Left cardiac atrium (tissue), 4 donors: Measurements from ENCODE around the gene STPG4. TPM values are rescaled to one million over a fixed set of nuclear protein-coding genes. Genes with fewer than 3 reads are reported as not detected.

ENCODE experiments used
- ATAC-seq, 2 donors: fragments of 200-7000 bp; cut with Tn5 transposase; one replicate each; pipeline ENCODE4 v1.9.1; 2020; ENCODE audit warnings: mild to moderate bottlenecking in 2 of 2, moderate library complexity in 2 of 2
- DNase-seq: peaks from one replicate; pipeline ENCODE4 v3.0.0-alpha.2; 2020
- intact Hi-C, 2 donors: fragments of 100-400 bp; cut with DNase I; formaldehyde crosslinking; loops; one replicate each; pipeline versions ENCODE4 v1.14.1 to v1.15.1; 2022 to 2023
- total RNA-seq, 2 donors: library from RNA; stranded (reverse); fragmentation: NEBNext Ultra II Directional; extraction: Animal tissue kit (Norgen Biotek cat#: 25700); gene quantifications; one replicate each; pipeline ENCODE4 v1.2.1, GENCODE V29; 2021
- donor health status: DM: no; HTN: yes; CAD: no.
- donor health status: DM: no; HTN: yes; CAD: no; lungs with severe emphysema.
- donor health status: DM: yes; HTN: yes; CAD: no.
- donor health status: Dilated cardiomyopathy.

STPG4 gene
- total RNA-seq, 2 donors from 2014 or later: not detected

DNA sequence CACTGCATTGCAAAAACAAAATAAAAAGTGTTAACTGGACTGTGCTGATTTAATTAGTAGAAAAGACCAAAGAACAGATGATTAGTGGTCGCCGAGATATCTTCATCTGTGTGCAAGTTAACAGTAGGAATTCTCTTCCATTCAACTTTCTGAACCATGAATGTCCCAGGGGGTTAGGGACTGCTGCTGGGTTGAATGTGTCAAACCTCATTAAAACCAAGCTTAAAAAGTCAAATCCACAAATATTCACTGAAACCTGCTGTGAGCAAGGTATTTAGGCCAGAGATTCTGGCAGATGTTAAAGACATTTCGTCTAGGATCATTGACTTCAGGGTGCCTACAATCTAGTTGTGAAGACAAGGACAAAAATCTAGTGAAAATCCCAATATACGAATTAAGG lies 58.7 kb downstream of the STPG4 start:
- ATAC-seq: no peak
- intact Hi-C loops: no loop called here
- DNase-seq: no peak

DNA sequence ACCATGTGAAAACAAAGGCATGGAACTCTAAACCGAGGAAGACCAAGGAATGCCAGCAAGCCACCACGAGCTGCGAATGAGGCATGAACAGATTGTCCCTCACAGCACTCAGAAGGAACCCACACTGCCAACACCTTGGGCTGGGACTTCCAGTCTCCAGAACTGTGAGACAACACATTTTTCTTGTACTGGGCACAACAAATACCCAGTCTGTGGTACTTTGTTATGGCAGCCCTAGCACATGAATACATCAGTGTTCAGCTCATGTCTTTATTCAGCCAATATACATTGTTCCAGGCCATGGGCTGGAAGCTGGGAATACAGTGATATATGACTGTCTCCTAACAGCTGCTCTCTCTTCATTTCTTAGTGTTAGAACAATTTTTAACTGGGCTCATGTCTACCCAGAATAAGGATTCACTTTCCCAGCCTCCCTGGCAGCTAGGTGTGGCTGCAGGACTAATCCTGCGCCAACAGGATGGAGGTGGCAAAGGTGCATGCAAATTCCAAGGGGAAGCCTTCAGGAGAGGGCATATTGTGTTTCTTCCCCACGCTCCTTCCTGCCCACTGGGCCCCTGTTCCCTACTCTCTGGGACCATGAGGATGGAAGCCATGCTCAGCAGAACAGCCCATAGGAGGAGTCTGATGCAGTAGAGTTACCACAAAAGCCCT lies 59.6 kb downstream of the STPG4 start:
- no peak for DNase-seq
- ATAC-seq: no peak
- intact Hi-C loops: no loop called here

DNA sequence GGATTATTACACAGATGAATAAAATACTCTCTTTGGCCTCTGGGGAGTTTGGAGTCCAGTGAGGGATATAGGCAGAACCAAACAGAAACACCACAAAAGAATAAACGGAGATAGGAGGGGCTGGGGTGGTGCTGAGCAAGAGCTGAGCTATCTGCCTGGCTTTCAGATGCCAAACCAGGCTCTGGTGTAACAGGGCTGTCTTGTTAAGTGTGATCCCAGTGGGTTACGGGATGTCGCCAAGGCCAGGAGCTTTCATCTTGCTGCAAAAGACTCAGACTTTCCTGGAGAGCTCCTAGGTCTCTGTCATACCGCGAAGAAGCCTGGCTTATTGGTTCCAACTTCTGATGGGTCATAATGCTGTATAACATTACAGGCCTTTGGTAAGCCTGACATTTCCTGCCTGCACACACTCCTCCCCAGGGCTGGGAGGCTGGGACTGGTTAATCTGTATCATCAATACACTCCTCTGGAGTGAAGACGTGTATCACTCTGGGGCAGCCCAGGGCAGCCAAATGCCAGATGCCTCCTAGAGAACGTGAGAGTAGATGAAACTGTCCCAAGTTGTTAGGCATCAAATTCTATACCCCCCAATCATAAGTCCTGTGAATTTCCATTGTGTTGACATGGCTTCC lies 60.5 kb downstream of the STPG4 start:
- no peak for ATAC-seq
- DNase-seq: no peak
- intact Hi-C loops: no loop called here

DNA sequence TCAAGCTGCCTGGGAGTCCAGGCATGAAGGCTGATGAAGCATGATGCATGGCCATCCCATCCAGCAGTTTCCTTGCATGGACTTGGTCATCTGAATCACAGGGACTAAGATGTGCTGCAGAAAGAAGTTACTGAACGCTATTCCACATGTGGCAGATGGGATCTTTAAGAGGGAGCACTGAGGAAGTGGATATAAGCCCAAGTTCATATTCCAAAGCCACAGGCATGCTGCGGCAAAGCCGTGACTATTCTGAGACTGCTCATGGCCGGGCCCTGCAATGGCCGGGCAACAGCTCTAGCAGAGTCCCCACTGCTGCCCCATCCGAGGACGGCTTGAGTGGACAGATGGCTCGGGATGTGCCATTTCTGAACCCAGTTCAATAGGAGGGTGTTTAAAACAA lies 61.5 kb downstream of the STPG4 start:
- intact Hi-C loops: no loop called here
- DNase-seq: no peak
- no peak for ATAC-seq

DNA sequence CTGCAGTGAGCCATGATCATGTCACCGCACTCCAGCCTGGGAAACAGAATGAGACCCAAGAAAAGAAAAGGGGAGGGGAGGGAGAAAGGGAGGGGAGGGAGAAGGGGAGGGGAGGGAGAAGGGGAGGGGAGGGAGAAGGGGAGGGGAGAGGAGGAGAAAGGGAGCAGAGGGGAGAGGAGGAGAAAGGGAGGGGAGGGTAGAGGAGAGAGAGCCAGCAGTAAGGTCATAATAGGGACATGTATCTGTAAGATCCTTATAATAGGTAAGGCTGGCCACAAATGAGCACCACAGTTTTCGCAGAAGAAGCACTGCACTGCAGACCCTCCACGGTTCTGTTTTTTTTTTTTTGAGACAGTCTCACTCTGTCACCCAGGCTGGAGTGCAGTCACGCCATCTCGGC lies 62.6 kb downstream of the STPG4 start:
- intact Hi-C loops: no loop called here
- no peak for DNase-seq

DNA sequence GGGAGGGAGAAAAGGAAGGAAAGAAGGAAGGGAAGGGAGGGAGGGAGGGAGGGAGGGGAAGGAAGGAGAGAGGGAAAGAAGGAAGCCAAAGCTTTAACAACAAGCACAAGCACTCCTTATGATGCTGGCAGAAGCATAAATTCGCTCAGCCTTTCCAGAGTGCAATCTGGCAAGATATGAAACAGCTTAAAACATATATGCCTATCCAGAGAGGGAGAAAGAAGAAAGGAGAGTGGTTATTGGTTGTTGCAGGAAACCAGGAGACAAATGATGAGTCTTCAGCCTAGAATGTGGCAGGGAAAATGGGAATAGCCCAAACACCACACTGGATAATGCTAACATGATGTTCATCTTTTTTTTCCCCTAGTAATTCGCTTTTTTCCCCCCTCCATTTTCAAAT lies 64.0 kb downstream of the STPG4 start:
- ATAC-seq (no peak), DNase-seq (no peak)
- intact Hi-C loops: no loop called here

More for the DNA sequence above, 62.6 kb downstream of the STPG4 start:
- no peak for ATAC-seq

DNA sequence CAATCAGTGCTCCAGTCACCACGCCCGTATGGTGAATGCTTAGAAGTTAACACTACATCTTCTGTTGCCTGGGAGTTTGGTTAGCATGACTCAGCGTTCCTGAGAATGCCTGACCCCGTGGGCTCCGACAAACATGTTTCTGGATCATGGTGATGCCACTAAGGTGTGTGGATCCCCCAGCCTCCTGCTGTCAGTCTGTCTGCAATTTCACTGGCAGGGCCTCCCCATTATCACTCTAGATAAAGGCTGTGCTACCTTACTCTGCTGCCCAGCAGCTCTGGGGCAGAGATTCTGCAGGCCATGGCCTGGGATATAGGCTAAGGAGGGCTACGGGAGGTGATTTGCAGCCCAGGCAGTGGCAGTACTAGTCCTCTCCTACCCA lies 66.0 kb downstream of the STPG4 start:
- ATAC-seq (peak in 1 of 2 donors; percentile 46), DNase-seq (no peak)
- intact Hi-C loops: no loop called here

DNA sequence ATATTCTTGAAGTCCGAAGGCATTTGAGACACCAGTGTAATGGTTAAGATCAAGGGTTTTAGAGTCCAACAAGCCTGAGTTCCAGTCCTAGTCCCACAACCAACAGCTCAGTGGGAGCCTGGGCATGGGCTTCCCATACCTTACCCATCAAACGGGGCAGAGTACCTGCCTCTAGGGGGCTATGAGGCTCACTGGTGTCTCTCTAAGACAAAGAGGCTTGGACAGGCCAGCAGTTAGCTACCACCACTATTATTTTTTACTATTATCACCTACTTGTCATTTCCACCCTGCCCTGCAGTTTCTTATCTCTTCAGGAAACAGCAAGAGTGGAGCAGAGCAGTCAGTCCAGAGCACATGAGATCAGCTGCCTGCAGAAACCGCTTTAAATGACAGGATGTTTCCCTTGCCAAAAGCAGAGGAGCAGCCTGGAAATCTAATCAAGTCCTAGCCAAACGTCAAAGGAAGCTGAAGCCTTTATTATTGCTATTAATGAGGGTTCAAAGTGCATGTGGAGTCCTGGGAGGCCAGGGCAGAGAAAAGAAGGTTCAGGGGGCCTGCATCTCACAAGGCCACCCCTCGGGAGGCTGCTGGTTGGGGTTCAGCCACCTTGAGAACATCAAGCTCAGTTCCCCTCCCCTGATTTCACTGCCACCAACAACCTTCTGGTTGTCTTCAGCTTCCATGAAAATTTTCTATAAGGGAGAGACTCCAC lies 66.6 kb downstream of the STPG4 start:
- ATAC-seq (peak; percentile 74 to 76), DNase-seq (no peak)
- intact Hi-C loops: no loop called here

DNA sequence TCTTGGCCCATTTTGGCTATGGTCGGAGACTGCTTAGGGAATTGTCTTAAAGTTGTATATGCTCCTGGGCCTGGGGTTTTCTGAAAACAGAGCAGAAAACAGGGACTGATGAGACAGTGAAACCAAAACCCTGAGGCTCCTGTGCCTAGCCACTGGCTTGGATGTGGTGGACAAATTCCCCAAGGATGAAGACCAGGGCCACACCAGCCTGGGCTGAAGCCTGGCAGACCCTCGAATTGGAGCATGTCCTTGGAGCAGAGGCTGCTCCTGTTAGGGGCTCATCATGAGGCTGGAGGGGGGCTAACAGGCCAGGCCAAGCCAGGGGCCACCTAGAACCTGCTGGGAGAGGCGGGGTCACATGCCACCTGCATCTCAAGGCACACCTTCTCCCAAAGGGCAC lies 68.1 kb downstream of the STPG4 start:
- ATAC-seq (no peak), DNase-seq (no peak)
- intact Hi-C loops: no loop called here

DNA sequence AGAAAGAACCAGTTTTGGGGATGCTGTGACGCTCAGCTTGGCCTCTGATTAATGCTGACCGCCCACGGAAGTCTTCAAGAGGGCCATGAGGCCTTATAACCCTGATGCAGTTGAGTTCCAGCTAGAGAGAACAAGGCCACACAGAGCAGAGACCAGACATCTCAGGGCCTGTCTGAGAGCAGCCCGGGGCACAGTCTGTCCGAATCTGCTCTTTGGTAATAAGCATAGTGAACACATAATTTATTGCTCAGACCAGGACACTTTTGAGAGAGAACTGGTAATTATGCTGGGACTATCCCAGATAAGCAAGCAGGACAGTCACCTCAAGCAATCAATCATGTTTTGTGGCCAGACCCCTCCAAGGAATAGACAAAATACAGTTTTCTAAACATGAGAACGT lies 68.5 kb downstream of the STPG4 start:
- intact Hi-C loops: no loop called here
- DNase-seq (no peak), ATAC-seq (peak in 1 of 2 donors; percentile 12)

DNA sequence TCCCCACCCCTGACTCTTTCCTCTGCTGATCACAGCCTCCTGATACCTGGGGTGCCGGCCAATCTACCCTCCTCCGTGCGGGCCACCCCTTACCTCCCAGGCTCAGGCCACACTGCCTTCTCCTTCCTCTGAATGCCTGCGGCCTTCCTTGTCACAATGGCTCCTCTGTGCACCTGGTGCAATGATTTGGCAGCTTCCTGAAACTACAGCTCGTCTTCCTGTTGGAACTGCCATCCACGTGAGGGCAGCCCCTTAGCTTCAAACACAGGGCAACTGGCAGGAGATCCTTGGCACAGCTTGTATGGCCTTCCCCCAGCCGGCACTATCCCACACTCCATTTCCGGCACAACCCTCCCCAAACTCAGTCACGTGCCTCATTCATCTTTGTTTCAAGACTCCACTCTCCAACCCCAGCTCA lies 69.0 kb downstream of the STPG4 start:
- DNase-seq (no peak), ATAC-seq (peak; percentile 3 to 28)
- intact Hi-C loops: no loop called here

DNA sequence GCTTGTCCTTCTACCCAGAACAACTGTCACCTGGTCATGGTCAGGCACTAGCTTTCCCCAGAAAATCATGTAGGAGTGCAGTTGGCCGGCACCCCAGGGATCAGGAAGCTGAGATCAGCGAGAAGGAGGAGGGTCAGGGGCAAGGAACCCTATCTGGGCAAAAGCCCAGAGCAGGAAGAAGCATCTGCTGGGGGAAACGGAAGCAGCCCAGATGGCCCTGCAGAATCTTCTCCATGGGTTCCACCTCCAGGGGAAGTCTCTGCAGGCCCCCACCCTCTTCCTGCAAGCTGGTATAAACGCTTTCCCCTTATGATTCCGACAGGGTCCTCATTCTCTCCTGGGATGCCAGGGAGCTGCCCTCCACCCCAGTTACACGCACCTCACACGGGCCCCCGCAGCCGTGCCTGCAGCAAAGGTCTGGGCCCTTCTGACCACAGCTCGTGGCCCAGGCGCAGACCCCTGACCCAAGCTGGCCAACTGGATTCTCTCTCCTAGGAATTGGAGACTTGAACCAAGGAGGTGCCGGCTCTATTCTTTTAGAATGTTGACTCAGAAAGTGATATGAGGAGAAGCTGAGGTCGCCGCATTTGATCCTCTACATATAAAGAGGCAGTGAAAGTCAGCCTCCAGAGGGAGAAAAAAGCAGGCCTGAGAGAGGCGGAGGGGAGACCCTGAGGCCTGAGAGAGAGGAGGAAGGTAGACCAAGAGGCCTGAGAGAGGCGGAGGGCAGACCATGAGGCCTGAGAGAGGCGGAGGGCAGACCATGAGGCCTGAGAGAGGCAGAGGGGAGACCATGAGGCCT lies 71.0 kb downstream of the STPG4 start:
- DNase-seq (peak; percentile 56), ATAC-seq (peak; percentile 14 to 49)
- intact Hi-C loops: no loop called here

DNA sequence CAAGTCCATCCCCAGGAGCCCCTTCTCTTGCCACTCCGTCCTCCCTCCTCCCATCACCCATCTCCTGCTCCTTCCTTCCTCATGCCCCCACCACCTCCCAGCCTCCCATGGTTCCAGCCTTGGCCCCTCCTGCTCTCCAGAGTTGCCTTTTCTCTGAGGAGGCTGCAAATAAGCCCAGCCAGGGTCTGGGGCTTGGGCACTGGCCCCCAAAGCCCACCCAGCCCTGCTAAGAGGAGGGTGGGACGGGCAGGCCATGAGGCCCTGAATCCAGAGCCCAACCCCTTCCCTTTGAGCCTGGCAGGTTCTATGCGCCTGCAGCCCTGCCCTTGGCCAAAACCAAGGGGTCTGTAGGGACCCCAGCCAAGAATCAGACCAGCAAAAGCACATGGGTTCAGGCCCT lies 71.6 kb downstream of the STPG4 start:
- DNase-seq: no peak
- intact Hi-C loops: no loop called here
- ATAC-seq: no peak

DNA sequence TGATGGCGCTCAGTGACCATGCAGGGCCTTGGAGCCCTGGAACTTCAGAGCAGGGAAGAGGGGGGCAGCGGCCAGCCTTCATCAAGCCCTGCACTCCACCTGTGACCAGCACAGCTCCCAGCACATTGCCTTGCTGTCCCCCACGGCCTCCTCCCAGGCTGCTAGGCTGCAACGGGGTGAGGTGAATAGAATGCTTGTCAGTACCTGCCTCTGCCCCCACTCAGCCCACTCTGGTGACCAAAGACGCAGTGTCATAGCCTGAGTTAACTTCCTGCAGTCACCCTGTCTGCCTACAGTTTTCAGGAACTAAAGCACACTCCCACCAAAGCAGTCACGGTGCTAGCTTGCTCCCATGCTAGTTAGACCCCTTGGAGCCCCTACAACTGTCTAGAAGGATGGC lies 72.1 kb downstream of the STPG4 start:
- intact Hi-C loops: no loop called here
- no peak for DNase-seq
- no peak for ATAC-seq

DNA sequence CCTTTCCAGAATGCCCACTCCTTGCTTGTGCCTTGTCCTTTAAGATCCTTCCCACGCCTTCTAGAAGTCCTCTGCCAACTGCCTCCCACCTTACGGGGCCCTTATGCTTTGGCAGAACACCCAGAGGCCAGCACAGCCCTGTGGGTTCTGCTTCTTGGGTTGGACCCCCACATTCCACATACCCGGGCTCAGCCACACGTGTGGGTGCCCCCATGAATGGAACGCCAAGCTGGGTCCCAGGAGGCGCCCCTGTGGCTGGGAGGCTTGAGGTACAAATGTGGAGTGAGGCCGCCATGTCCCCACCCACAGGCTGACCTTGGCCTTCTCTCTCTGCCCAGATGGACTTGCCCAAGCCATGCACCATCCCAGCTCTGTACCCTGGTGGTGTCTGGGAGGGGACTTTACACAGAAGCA lies 74.2 kb downstream of the STPG4 start:
- intact Hi-C loops: no loop called here
- DNase-seq (no peak), ATAC-seq (no peak)

DNA sequence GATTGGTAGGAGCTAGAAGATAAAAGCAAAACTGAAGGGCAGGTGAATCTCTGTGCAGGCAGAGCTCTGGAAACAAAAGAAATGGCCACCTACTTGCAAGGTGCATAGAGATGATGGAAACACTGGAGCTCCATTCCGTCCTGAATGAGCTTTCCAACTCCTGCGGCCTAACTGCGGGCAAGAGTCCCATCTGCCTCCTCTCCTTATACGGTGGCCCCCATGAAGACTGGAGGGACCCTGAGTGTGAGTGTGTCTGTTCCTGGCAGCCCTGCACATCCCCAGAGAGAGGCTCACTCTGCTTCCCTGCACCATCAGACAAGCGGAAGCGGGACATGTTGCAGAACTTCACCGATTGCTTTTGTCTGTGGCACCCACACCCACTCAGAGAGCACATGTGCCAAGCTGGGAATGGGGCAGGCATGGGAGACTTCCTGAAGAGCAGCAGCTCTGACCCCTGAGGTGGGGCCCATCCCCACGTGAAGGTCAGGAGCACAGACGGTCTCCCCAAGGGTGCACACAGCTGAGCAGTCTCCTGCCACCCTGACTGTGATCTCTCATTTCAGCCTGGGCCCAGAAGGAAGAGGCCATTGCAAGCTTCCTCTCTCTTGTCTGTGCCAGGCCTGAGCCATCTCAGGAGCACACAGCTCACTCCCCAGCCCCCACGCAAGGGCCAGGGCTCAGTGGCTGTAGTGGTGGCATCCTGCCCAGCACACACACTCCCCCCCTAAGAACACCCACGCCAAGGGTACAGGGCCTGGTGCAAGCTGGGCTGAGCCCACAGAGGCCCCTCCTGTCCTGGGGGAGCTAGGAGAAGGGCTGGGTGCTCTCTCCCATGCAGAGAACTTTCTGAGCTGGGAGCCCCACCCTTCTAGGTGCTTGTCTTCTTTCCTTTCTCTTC lies 75.3 kb downstream of the STPG4 start:
- intact Hi-C loops: no loop called here
- DNase-seq (no peak), ATAC-seq (peak; percentile 20 to 64)

DNA sequence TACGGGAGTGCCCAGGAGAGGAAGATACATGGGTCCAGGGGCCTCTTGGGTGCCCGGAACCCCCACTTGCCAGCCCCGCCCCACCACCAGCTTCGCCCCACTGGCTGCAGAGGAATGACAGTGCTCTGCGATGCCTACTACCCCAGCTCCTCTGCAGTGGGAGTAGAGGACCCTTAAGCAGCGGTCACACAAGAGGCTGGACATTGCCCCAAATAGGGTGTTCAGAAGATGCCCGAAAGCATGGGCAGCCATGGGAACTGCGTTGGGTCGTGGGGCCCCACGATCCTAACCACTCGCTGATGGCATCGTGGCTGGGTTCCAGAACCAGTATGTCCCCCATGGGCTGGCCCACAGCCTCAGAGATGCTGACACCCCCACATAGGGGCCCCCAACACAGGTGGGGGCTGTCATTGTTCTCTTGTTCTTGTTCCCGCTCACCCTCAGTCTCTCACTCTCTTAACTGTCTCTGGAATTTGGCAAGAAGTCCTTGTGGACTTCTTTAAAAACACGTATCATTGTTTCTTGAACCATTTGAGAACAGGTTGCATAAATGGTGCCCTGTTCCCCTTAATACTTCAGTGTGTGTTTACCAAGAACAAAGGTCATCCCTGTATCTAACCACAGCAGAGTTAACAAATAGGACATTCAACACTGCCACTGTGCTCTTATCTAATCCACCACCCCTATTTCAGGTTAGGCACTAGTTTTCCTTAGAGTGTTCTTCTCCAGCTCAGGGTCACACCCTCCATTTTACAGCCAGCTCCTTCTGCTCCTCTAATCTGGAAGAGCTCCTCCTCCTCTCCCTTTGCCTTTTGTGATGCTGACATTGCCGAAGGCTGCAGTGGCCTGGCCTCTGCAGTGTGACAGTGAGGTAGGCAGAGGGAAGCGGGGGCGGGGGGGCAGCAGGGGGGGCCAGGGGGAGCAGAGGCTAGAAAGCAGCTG lies 76.3 kb downstream of the STPG4 start:
- ATAC-seq (no peak), DNase-seq (no peak)
- intact Hi-C loops: no loop called here
